Subcutaneous adipose tissue (tissue), 4 donors: ENCODE results near the gene EPB41L2. TPM values are rescaled to one million over a fixed set of nuclear protein-coding genes. Genes with fewer than 3 reads are reported as not detected.

Experiments
- total RNA-seq, 4 donors: library from RNA; depleted of rRNA; stranded (reverse); fragments of >200 nt; gene quantifications; one replicate each; pipeline ENCODE4 v1.1.0, GENCODE V29; 2016
- TF ChIP-seq, protein P1 (sequence below): fragments of 450-650 bp; IDR thresholded peaks from one replicate; pipeline ENCODE4 v1.5.1; 2016; ENCODE audit warnings: low read depth, mild to moderate bottlenecking, control low read depth, antibody characterized with exemption, moderate library complexity

Gene EPB41L2
- total RNA-seq, 4 donors from 2014 or later = 124 to 189 (median 160) TPM

DNA sequence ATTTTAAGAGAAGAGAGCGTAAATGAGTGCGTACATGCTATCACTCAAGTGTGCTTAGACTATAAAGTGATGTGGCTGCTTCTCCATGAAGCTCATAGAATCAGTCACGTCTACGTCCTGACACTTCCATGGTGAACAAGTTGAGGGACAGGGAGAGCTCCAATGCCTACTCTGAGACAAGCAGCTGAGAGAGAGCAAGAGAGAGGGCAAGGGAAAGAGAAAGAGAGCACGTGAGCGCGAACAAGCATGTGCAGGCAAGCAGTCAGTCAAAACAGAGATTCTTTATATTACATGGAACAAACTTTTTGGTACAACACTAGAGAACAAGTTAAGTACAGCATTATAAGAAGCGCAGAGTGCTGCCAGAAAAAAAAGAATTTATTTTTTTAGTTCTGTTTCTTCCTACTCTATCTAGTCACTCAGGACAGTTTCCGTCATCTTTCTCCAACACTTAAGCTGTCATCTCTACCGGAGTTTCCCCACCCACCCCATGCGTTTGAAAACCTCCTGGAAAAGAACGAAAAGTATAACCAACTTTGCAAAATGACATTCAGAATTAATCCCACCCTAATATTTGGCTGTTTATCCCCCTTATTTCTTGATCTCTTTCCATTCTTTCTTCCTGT lies 61.8 kb downstream of the EPB41L2 start:
- TF ChIP-seq, protein P1, sequence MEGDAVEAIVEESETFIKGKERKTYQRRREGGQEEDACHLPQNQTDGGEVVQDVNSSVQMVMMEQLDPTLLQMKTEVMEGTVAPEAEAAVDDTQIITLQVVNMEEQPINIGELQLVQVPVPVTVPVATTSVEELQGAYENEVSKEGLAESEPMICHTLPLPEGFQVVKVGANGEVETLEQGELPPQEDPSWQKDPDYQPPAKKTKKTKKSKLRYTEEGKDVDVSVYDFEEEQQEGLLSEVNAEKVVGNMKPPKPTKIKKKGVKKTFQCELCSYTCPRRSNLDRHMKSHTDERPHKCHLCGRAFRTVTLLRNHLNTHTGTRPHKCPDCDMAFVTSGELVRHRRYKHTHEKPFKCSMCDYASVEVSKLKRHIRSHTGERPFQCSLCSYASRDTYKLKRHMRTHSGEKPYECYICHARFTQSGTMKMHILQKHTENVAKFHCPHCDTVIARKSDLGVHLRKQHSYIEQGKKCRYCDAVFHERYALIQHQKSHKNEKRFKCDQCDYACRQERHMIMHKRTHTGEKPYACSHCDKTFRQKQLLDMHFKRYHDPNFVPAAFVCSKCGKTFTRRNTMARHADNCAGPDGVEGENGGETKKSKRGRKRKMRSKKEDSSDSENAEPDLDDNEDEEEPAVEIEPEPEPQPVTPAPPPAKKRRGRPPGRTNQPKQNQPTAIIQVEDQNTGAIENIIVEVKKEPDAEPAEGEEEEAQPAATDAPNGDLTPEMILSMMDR = no peak

DNA sequence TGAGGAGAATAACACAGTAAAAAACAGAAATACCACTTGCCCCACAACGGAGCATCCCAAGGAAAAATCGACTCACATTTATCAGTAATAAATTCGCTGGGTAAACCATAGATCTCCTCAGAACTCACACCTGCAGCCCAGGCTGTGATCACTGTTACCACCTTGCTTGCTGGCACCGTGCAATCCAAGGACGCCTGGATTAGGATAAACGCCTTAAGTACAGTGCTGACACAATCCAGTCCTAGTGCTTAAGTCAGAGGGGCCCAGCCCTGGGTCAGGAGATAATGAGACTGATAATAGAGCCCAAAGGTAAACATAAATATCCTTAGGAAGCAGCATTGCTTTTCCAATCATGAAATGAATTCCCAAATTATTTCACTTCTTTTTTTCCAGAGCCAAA lies 62.5 kb downstream of the EPB41L2 start:
- TF ChIP-seq, protein P1 = no peak

DNA sequence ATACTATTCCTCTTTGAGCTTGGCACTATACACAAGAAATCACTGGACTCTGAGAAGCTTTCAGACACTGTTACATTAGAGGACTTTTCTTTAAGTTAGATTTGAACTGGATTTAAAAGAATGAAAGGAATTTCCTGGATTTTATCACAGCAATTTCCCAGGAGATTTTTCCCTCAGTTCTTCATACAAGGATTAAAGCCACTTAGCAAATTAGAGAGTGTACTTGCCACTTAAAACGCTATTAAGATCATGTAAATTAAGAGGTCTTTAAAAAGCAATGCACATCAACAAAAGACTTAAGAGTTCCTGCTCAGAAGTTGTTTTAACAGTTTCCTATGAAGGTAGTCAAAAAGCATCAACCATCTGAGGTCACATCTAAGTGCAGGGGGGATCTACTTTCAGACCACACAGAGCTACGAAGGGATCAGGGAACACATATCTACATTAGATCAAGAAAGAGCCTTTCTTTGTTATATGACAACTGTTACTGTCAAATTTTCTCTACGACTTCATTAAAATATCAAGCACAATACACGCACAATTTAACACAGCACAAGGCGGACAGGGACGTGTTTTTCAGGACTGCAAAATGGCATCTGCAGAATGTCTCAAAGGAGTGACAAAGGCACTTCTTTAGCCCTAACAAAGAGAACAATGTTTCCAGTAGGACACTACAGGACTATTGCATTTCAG lies 65.8 kb downstream of the EPB41L2 start:
- TF ChIP-seq, protein P1 = no peak

DNA sequence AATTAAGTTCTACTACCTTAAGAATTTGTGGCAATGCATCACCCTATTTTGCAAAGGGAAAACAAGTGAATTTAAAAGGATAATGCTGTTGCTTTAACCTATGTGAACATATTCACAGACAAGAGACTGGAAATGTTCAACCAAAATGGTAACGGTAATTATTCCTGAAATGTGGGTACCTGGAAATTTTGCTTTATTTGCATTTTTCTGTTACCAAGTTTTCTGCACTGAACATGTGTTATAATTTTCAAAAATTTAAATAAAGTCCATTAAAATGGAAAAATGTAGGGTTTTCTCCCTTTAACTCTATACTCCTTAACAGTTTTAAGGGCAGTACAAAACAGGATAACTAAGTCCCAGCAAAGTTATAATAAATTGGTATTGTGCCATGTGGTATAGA lies 66.4 kb downstream of the EPB41L2 start:
- TF ChIP-seq, protein P1 = no peak

DNA sequence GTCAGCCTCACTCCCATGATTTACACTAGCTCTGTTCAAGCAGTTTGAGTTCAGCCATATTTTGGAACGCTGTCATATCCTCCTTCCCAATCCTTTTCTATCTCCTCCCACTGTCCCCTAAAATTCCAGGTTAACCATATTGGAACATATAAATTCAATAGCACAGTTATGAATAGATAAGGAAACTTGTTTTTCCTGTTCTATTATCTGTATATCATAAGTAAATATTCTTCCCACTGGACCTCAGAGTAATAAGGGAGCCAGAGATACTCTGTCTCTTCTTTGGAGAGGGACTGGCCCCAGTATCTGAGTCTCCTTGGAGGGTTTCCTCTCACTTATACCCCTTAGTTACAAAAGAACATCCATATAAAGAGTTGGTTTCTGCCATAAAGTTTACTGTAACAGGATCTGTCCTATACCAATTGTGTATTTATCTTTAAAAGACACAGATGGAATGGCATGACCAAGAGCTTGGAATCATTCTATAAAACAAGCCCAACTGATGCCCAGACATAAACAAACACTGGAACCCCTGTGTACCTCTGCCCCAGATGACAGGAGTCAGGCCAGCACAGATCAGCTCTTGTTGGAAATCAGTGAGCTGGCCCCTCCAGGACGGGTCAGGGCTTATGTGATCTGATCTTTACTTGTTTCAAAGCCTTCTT lies 67.1 kb downstream of the EPB41L2 start:
- TF ChIP-seq, protein P1 = no peak

DNA sequence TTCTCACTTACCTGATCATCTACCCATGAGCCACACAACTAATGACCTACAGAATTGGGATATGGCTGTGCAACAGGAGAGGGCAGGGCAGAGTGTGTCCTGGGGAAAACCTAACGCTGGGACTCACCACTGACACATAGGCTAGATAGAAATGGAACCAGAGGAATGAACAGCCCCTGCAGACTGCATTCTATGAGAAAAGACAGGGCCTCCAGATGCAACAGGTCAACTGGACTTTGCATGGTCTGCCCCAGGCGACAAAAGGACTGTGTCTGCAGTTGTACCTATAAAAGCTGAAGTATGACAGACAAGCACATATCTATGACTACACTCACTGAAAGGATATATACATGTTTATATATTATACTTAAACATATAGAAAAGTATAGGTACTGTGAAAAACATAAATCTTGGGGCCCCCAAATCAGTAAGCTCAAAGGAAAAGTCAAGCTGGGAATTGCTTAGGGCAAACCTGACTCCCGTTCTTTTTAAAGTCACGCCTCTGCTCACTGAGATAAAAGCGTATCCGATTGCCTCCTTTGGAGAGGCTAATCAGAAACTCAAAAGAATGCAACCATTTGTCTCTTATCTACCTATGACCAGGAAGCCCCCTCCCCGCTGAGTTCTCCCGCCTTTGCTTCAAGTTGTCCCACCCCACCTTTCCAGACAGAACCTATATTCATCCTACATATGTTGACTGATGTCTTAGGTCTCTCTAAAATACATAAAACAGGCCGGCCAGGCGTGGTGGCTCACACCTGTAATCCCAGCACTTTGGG lies 68.5 kb downstream of the EPB41L2 start:
- TF ChIP-seq, protein P1 = no peak
